ENCODE measurements around the gene NBL1.
"Not testable (repeated sequence)": the region's sequence is repeated elsewhere in the genome, so short reads cannot be mapped to it uniquely, and the experiment has no call there.

NBL1 gene

GRCh38 chr1:19622204-19622603 lies 21.9 kb upstream of the NBL1 start:
- no peak for DNase-seq (ENCODE audit: low read depth, low spot score)

- DNase-seq (ENCODE audit: low read depth, low spot score), result no peak
Observed at GRCh38 chr1:19623523-19623922, 20.6 kb upstream of the NBL1 start.

- no peak for DNase-seq (ENCODE audit: low read depth, low spot score)
Observed at GRCh38 chr1:19625291-19625937, 18.7 kb upstream of the NBL1 start.

- no peak for DNase-seq (ENCODE audit: low read depth, low spot score)
Observed at GRCh38 chr1:19628879-19629278, 15.2 kb upstream of the NBL1 start.

- DNase-seq (ENCODE audit: low read depth, low spot score), result no peak
Observed at GRCh38 chr1:19629357-19629756, 14.8 kb upstream of the NBL1 start.

GRCh38 chr1:19630192-19630591 lies 13.9 kb upstream of the NBL1 start:
- not testable (repeated sequence) for DNase-seq (ENCODE audit: low read depth, low spot score)

- no peak for DNase-seq (ENCODE audit: low read depth, low spot score)
Observed at GRCh38 chr1:19630720-19631395, 13.3 kb upstream of the NBL1 start.

- no peak for DNase-seq (ENCODE audit: low read depth, low spot score)
Observed at GRCh38 chr1:19632211-19632610, 11.9 kb upstream of the NBL1 start.

GRCh38 chr1:19633106-19633505 lies 11.0 kb upstream of the NBL1 start:
- no peak for DNase-seq (ENCODE audit: low read depth, low spot score)

GRCh38 chr1:19635064-19635463 lies 9.0 kb upstream of the NBL1 start:
- not testable (repeated sequence) for DNase-seq (ENCODE audit: low read depth, low spot score)

- no peak for DNase-seq (ENCODE audit: low read depth, low spot score)
Observed at GRCh38 chr1:19635646-19636045, 8.5 kb upstream of the NBL1 start.

GRCh38 chr1:19636065-19636464 lies 8.0 kb upstream of the NBL1 start:
- DNase-seq (ENCODE audit: low read depth, low spot score), result no peak

- not testable (repeated sequence) for DNase-seq (ENCODE audit: low read depth, low spot score)
Observed at GRCh38 chr1:19636749-19637148, 7.4 kb upstream of the NBL1 start.

- DNase-seq (ENCODE audit: low read depth, low spot score), result no peak
Observed at GRCh38 chr1:19637606-19638005, 6.5 kb upstream of the NBL1 start.

GRCh38 chr1:19639228-19639627 lies 4.9 kb upstream of the NBL1 start:
- DNase-seq (ENCODE audit: low read depth, low spot score), result not testable (repeated sequence)

GRCh38 chr1:19639999-19640362 lies 4.1 kb upstream of the NBL1 start:
- DNase-seq (ENCODE audit: low read depth, low spot score), result no peak

GRCh38 chr1:19640363-19641316 lies 3.5 kb upstream of the NBL1 start:
- no peak for DNase-seq (ENCODE audit: low read depth, low spot score)

- DNase-seq (ENCODE audit: low read depth, low spot score), result no peak
Observed at GRCh38 chr1:19643121-19643520, 990 bp upstream of the NBL1 start.

GRCh38 chr1:19644395-19644680 lies 227 bp downstream of the NBL1 start:
- DNase-seq (ENCODE audit: low read depth, low spot score), result no peak

- DNase-seq (ENCODE audit: low read depth, low spot score), result no peak
Observed at GRCh38 chr1:19644681-19645410, 735 bp downstream of the NBL1 start.

GRCh38 chr1:19645411-19646251 lies 1.5 kb downstream of the NBL1 start:
- DNase-seq (ENCODE audit: low read depth, low spot score), result no peak

All from activated naive CD8-positive, alpha-beta T cell treated with anti-CD3 and anti-CD28 coated beads, Interleukin-2, amount 50 U/mL, for 16 hours (primary cell).